Hepatocyte (in vitro differentiated cells): ENCODE measurements around the gene ADH1B.

Experiments used
- CTCF ChIP-seq: fragments of 200-600 bp; sonication (generic); IDR thresholded peaks from 2 replicates; pipeline ENCODE4 v1.5.1; 2016; ENCODE audit warnings: antibody characterized with exemption, mild to moderate bottlenecking; ENCODE audit not compliant: poor library complexity
- EZH2phosphoT487 ChIP-seq: fragments of 200-600 bp; sonication (generic); IDR thresholded peaks from one replicate; pipeline ENCODE4 v1.6.1; 2018; ENCODE audit warnings: antibody characterized with exemption, mild to moderate bottlenecking, low read depth, moderate library complexity; ENCODE audit not compliant: unreplicated experiment, severe bottlenecking

- no peak for TF ChIP-seq CTCF
- no peak for TF ChIP-seq EZH2phosphoT487
Observed at GRCh38 chr4:99315839-99316238, 5.4 kb downstream of the ADH1B start.
